GM12878 (cell line): Measurements from ENCODE around the gene SMIM38. TPM values are rescaled to one million over a fixed set of nuclear protein-coding genes. Genes with fewer than 3 reads are reported as not detected.

Experiments used
- ATAC-seq: fragments of 200-7000 bp; cut with Tn5 transposase; 3 replicates; pipeline ENCODE4 v1.9.1; 2020; ENCODE audit warnings: mild to moderate bottlenecking, moderate library complexity
- BruUV-seq: library from RNA; stranded (reverse); fragments of 400-500 nt; replicated peaks from 2 replicates; lab custom pipeline; 2021; lab: Mats Ljungman, UMichigan
- CTCF ChIA-PET: fragments of 300-600 bp; sonication (Branson Sonifier 250); formaldehyde crosslinking; extraction: SDS; loops from one replicate; lab custom pipeline; 2021; ENCODE audit warnings: inconsistent platforms; lab: Yijun Ruan, JAX
- POLR2A ChIA-PET: fragments of 350-600 bp; formaldehyde crosslinking; extraction: SDS; loops from one replicate; lab custom pipeline; 2021; ENCODE audit warnings: inconsistent platforms; lab: Charles Lee
- RAD21 ChIA-PET: fragments of 300-600 bp; sonication (Branson Sonifier 250); formaldehyde crosslinking; loops from one replicate; lab custom pipeline; 2023; ENCODE audit warnings: antibody characterized with exemption; ENCODE audit not compliant: unreplicated experiment; lab: Charles Lee
- SMC1A ChIA-PET: fragments of 300-600 bp; sonication (Branson Sonifier 250); formaldehyde crosslinking; loops from one replicate; lab custom pipeline; 2023; ENCODE audit not compliant: unreplicated experiment, uncharacterized antibody; lab: Charles Lee
- DNase-seq: peaks from one replicate; pipeline ENCODE4 v3.0.0-alpha.2; 2011; ENCODE audit warnings: low read depth, low spot score
- FAIRE-seq: peaks from 3 replicates; lab custom pipeline; 2011; peaks lifted over from hg19 to GRCh38; lab: Jason Lieb, UNC
- H2AFZ ChIP-seq: 2 replicates; pipeline ENCODE4 v1.6.0; 2011; ENCODE audit warnings: low read depth, low read length, control low read depth; ENCODE audit not compliant: control insufficient read depth
- H3K27ac ChIP-seq: 2 replicates; pipeline ENCODE4 v1.5.1; 2011; ENCODE audit warnings: control low read depth; ENCODE audit not compliant: control insufficient read depth, insufficient read depth
- H3K27me3 ChIP-seq, 2 experiments: replicated peaks in 1 of 2; 2 replicates each; pipeline versions ENCODE4 v1.6.0 to v1.6.1; 2011; ENCODE audit warnings: low read length in 1 of 2; ENCODE audit not compliant: control insufficient read depth in 2 of 2, insufficient read depth in 2 of 2
- H3K36me3 ChIP-seq, 2 experiments: 2 replicates each; pipeline ENCODE4 v1.5.1; 2011; ENCODE audit warnings: low read length in 1 of 2; ENCODE audit not compliant: control insufficient read depth in 2 of 2, insufficient read depth in 2 of 2
- H3K4me1 ChIP-seq: 2 replicates; pipeline ENCODE4 v1.6.1; 2011; ENCODE audit warnings: mild to moderate bottlenecking, low read length, moderate library complexity, mixed read lengths; ENCODE audit not compliant: control insufficient read depth, insufficient read depth
- H3K4me2 ChIP-seq: 2 replicates; pipeline ENCODE4 v1.6.0; 2011; ENCODE audit warnings: control low read depth; ENCODE audit not compliant: control insufficient read depth, insufficient read depth
- H3K4me3 ChIP-seq: fragments of 200-600 bp; sonication (generic); 2 replicates; pipeline ENCODE4 v1.5.1; 2016
- H3K79me2 ChIP-seq: 2 replicates; pipeline ENCODE4 v1.6.0; 2011; ENCODE audit warnings: low read length; ENCODE audit not compliant: control insufficient read depth, insufficient read depth
- H3K9ac ChIP-seq: 2 replicates; pipeline ENCODE4 v1.8.0; 2011; ENCODE audit warnings: low read length, control low read depth, mixed read lengths; ENCODE audit not compliant: control insufficient read depth, insufficient read depth
- H3K9me3 ChIP-seq: replicated peaks from 3 replicates; pipeline ENCODE4 v1.5.1; 2011; ENCODE audit warnings: mild to moderate bottlenecking, low read length; ENCODE audit not compliant: control insufficient read depth, insufficient read depth
- H4K20me1 ChIP-seq: 2 replicates; pipeline ENCODE4 v1.6.0; 2011; ENCODE audit not compliant: control insufficient read depth, insufficient read depth
- E2F8 ChIP-seq: fragments of 450-650 bp; IDR thresholded peaks from 2 replicates; pipeline ENCODE4 v1.6.1; 2018; ENCODE audit warnings: mild to moderate bottlenecking, low read depth, moderate library complexity; ENCODE audit not compliant: partially characterized antibody
- IKZF2 ChIP-seq, 2 experiments: fragments of 450-650 bp; IDR thresholded peaks; 2 replicates each; pipeline ENCODE4 v1.6.1; 2017; ENCODE audit warnings: mild to moderate bottlenecking in 2 of 2, moderate library complexity in 2 of 2
- JUNB ChIP-seq: IDR thresholded peaks from 2 replicates; pipeline ENCODE4 v1.6.1; 2016; ENCODE audit warnings: antibody characterized with exemption, mild to moderate bottlenecking
- NKRF ChIP-seq: fragments of 450-650 bp; conservative IDR thresholded peaks from 2 replicates; pipeline ENCODE4 v1.6.1; 2017; ENCODE audit warnings: mild to moderate bottlenecking, moderate library complexity
- POU2F2 ChIP-seq: IDR thresholded peaks from 3 replicates; pipeline ENCODE4 v1.6.1; 2011; ENCODE audit warnings: low read depth, mild to moderate bottlenecking, low read length, borderline replicate concordance
- SRF ChIP-seq, 2 experiments: IDR thresholded peaks; 2 replicates each; pipeline ENCODE4 v1.6.1; 2011; ENCODE audit warnings: low read depth in 2 of 2, low read length in 2 of 2, mild to moderate bottlenecking in 1 of 2, moderate library complexity in 1 of 2
- TCF7 ChIP-seq: IDR thresholded peaks from 2 replicates; pipeline ENCODE4 v1.6.1; 2014; ENCODE audit warnings: antibody characterized with exemption, borderline replicate concordance
- USF1 ChIP-seq: IDR thresholded peaks from 2 replicates; pipeline ENCODE4 v1.6.1; 2011; ENCODE audit warnings: borderline replicate concordance, low read depth, mild to moderate bottlenecking, moderate library complexity, mixed read lengths, low read length; ENCODE audit not compliant: insufficient read depth; ENCODE audit errors: extremely low read length
- ZBED1 ChIP-seq: IDR thresholded peaks from 2 replicates; pipeline ENCODE4 v1.6.1; 2016; ENCODE audit warnings: borderline replicate concordance
- ZNF622 ChIP-seq: fragments of 450-650 bp; IDR thresholded peaks from 2 replicates; pipeline ENCODE4 v1.6.1; 2017; ENCODE audit warnings: mild to moderate bottlenecking, inconsistent platforms
- WGBS: methylation state at CpG from one replicate; pipeline ENCODE4 v1.1.6; 2016; ENCODE audit warnings: low lambda C conversion rate; ENCODE audit not compliant: insufficient replicate concordance, insufficient coverage; ENCODE audit errors: missing lambda C conversion rate; 5-methylcytosine and 5-hydroxymethylcytosine counted together
- in situ Hi-C: fragments of 300-500 bp; cut with MboI; formaldehyde crosslinking; loops from 9 replicates; pipeline ENCODE4 v1.14.3; 2018; ENCODE audit warnings: mixed read lengths
- intact Hi-C: fragments of 100-400 bp; cut with micrococcal nuclease; formaldehyde crosslinking; loops from one replicate; pipeline ENCODE4 v1.14.2; 2022; ENCODE audit not compliant: unreplicated experiment
- polyA plus RNA-seq, 11 experiments: library from polyadenylated mRNA; depleted of rRNA in 4 of 11; unstranded in 6 of 11; stranded (reverse) in 5 of 11; fragments of >200 nt; fragmentation: Nextera tagmentation in 4 of 11; fragmentation: Illumina TruSeq in 1 of 11; extraction: Ambion mirVana in 4 of 11; extraction: Trizol in 1 of 11; gene quantifications; 1 replicate in 1 of 11; 2 replicates in 10 of 11; pipeline versions ENCODE4 v1.2.1 to v1.2.3, GENCODE V29; 2011 to 2016; ENCODE audit warnings: inconsistent platforms in 2 of 11, missing spikeins in 2 of 11, low read depth in 1 of 11
- total RNA-seq, 4 experiments: library from RNA; depleted of rRNA in 3 of 4; stranded (reverse); fragments of >200 nt in 3 of 4; fragmentation: Illumina TruSeq in 1 of 4; extraction: Trizol in 1 of 4; gene quantifications; 2 replicates each; pipeline versions ENCODE4 v1.2.1 to v1.2.3, GENCODE V29; 2013 to 2021

SMIM38 gene
- total and polyA plus RNA-seq, 10 of the 15 experiments (the other 5 are each of a cell fraction or from before 2014, with no cell fraction given) = 0.15 to 5.0 (median 2.1) TPM; not detected in 1

- H3K9me3 ChIP-seq = peaks cover 17% of the 10 kb centered on the region; the same call in 2 of the 3 replicates
- POLR2A ChIA-PET = no interaction called here
- H3K27ac ChIP-seq = no peak overlapping the region
- no peak for DNase-seq
- intact Hi-C loops (no loop called here), in situ Hi-C loops (no loop called here)
- TF ChIP-seq USF1 (no peak), TCF7 (no peak), POU2F2 (no peak), IKZF2 (IDR thresholded peaks at IDR 0.05) (no peak)
- no peak overlapping the region for H2AFZ ChIP-seq
- BruUV-seq = no TSS peak
- no peaks in the 10 kb centered on the region for H3K36me3 ChIP-seq
- SMC1A ChIA-PET = interaction anchor here (1.5 to 1.8 kb wide), 2 partner anchors 11 to 127 kb away, joined by 3 to 7 read pairs; no protein-coding TSS in a partner anchor
- H4K20me1 ChIP-seq = no peaks in the 10 kb centered on the region
- FAIRE-seq = no peak
- peaks cover 12% of the 10 kb centered on the region for H3K4me1 ChIP-seq
- RAD21 ChIA-PET = interaction anchor here (1.1 to 2.8 kb wide), 8 partner anchors 25 to 540 kb away, joined by 3 to 14 read pairs (median 6); partner anchors contain the start of gene SMIM38
- no peak overlapping the region for H3K4me2 ChIP-seq
- no peak for ATAC-seq
- H3K9ac ChIP-seq = no peak overlapping the region
- CTCF ChIA-PET = interaction anchor here (1.2 to 2.4 kb wide), 8 partner anchors 80 to 538 kb away, joined by 3 to 9 read pairs (median 6); partner anchors contain the start of gene CCND1
- H3K27me3 ChIP-seq = no peaks in the 10 kb centered on the region
- no peak overlapping the region for H3K4me3 ChIP-seq
- WGBS = 31% methylated on average over 9 of the region's 9 CpGs
- no peaks in the 10 kb centered on the region for H3K79me2 ChIP-seq
These were observed 25.1 kb upstream of the SMIM38 start for GRCh38 chr11:69130654-69131053.

GRCh38 chr11:69131121-69131566 is 24.6 kb upstream of the SMIM38 start:
- intact Hi-C loops (no loop called here), in situ Hi-C loops (no loop called here)
- no peak overlapping the region for H3K4me2 ChIP-seq
- no peaks in the 10 kb centered on the region for H3K36me3 ChIP-seq
- RAD21 ChIA-PET = interaction anchor here (0.7 to 2.8 kb wide), 12 partner anchors 20 to 539 kb away, joined by 3 to 14 read pairs (median 5); partner anchors contain the start of gene SMIM38
- DNase-seq (no peak), FAIRE-seq (no peak), ATAC-seq (no peak)
- no peaks in the 10 kb centered on the region for H4K20me1 ChIP-seq
- H3K79me2 ChIP-seq = no peaks in the 10 kb centered on the region
- BruUV-seq = no TSS peak
- H3K4me3 ChIP-seq = no peak overlapping the region
- POLR2A ChIA-PET = no interaction called here
- SMC1A ChIA-PET = interaction anchor here (0.8 to 2.0 kb wide), 9 partner anchors 12 to 539 kb away, joined by 3 to 8 read pairs (median 4); no protein-coding TSS in a partner anchor
- H3K27ac ChIP-seq = no peak overlapping the region
- 81% methylated on average over 11 of the region's 11 CpGs for WGBS
- H3K9me3 ChIP-seq = peaks cover 19% of the 10 kb centered on the region; the same call in 2 of the 3 replicates
- CTCF ChIA-PET = interaction anchor here (0.6 to 2.4 kb wide), 23 partner anchors 8 to 540 kb away, joined by 3 to 9 read pairs (median 4); partner anchors contain the start of genes CCND1 and SMIM38
- no peak overlapping the region for H2AFZ ChIP-seq
- peaks cover 14% of the 10 kb centered on the region for H3K4me1 ChIP-seq
- no peak overlapping the region for H3K9ac ChIP-seq
- no peaks in the 10 kb centered on the region for H3K27me3 ChIP-seq
- no peak for TF ChIP-seq ZBED1
- no peak for TF ChIP-seq JUNB
- TF ChIP-seq ZNF622 = no peak
- no peak for TF ChIP-seq SRF (IDR thresholded peaks at IDR 0.05; ENCODE audit: low read depth in 2 of 2, low read length in 2 of 2)
- no peak for TF ChIP-seq E2F8
- TF ChIP-seq NKRF = no peak
